Suprapubic skin (tissue), 4 donors: ENCODE measurements around the gene SLC39A2.

Source experiments
- EP300 ChIP-seq: sonication (generic); formaldehyde crosslinking; IDR thresholded peaks from one replicate; pipeline ENCODE4 v1.6.1; 2017; ENCODE audit warnings: antibody characterized with exemption
- POLR2AphosphoS5 ChIP-seq, 3 donors: sonication (generic); formaldehyde crosslinking; IDR thresholded peaks; one replicate each; pipeline ENCODE4 v1.6.1; 2017; ENCODE audit warnings: antibody characterized with exemption in 3 of 3
- TF ChIP-seq, protein P1 (sequence below), 2 donors: fragments of 200-600 bp in 1 of 2; fragments of 450-650 bp in 1 of 2; sonication (generic) in 1 of 2; IDR thresholded peaks; one replicate each; pipeline ENCODE4 v1.5.1; 2016 to 2019; ENCODE audit warnings: antibody characterized with exemption in 2 of 2, mild to moderate bottlenecking in 1 of 2, moderate library complexity in 1 of 2

DNA sequence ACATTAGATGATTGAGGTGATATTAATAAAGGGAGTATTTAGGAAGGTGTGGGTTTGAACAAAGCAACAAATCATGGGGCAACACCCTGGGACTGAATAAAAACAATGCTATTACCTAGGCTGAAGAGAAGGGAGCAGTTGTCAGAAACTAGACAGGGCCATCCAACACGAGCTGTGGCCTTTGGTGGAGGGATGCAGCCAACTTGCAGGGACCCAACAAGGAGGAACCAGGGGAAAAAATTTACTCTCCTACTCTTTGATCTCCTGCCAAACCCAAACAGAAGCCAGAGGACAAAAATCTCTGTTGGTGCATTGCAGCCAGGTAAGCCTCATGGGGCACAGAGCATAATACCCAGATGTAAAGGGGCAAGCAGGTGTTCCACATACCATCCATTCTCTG is 12.0 kb downstream of the SLC39A2 start:
- TF ChIP-seq, protein P1, sequence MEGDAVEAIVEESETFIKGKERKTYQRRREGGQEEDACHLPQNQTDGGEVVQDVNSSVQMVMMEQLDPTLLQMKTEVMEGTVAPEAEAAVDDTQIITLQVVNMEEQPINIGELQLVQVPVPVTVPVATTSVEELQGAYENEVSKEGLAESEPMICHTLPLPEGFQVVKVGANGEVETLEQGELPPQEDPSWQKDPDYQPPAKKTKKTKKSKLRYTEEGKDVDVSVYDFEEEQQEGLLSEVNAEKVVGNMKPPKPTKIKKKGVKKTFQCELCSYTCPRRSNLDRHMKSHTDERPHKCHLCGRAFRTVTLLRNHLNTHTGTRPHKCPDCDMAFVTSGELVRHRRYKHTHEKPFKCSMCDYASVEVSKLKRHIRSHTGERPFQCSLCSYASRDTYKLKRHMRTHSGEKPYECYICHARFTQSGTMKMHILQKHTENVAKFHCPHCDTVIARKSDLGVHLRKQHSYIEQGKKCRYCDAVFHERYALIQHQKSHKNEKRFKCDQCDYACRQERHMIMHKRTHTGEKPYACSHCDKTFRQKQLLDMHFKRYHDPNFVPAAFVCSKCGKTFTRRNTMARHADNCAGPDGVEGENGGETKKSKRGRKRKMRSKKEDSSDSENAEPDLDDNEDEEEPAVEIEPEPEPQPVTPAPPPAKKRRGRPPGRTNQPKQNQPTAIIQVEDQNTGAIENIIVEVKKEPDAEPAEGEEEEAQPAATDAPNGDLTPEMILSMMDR (IDR thresholded peaks at IDR 0.05), result no peak
- TF ChIP-seq EP300 (no peak), POLR2AphosphoS5 (IDR thresholded peaks at IDR 0.05) (no peak)
